MG63 (cell line): ENCODE data around the gene RAB3D. TPM values are rescaled to one million over a fixed set of nuclear protein-coding genes. Genes with fewer than 3 reads are reported as not detected.
"Not testable (repeated sequence)": the region's sequence is repeated elsewhere in the genome, so short reads cannot be mapped to it uniquely, and the experiment has no call there.

Source experiments
- DNase-seq: peaks from one replicate; pipeline ENCODE4 v3.0.0-alpha.2; 2020
- H3K27me3 ChIP-seq: fragments of 250-450 bp; sonication (Bioruptor Pico); 2 replicates; pipeline ENCODE4 v1.5.1; 2020; ENCODE audit warnings: mild to moderate bottlenecking, moderate library complexity
- H3K36me3 ChIP-seq: fragments of 250-450 bp; sonication (Bioruptor Pico); 2 replicates; pipeline ENCODE4 v1.5.1; 2020; ENCODE audit warnings: mild to moderate bottlenecking, moderate library complexity
- H3K4me3 ChIP-seq: fragments of 250-450 bp; sonication (Bioruptor Pico); 2 replicates; pipeline ENCODE4 v1.5.1; 2020; ENCODE audit warnings: mild to moderate bottlenecking, moderate library complexity
- H3K9me3 ChIP-seq: fragments of 250-450 bp; sonication (Bioruptor Pico); 2 replicates; pipeline ENCODE4 v1.5.1; 2020; ENCODE audit warnings: mild to moderate bottlenecking, moderate library complexity
- total RNA-seq: library from RNA; depleted of rRNA; stranded (reverse); fragments of >200 nt; shearing (Covaris generic); gene quantifications from 2 replicates; pipeline ENCODE4 v1.2.3, GENCODE V29; 2014; ENCODE audit warnings: low replicate concordance; rRNA removed

RAB3D gene
- 2.3 and 3.1 TPM in 2 replicates for total RNA-seq

- Histone ChIP-seq H3K4me3 (peak within 1 kb of the TSS; percentile 19), H3K36me3 (peaks cover 17% of the 10 kb centered on the region), H3K27me3 (no peaks in the 10 kb centered on the region), H3K9me3 (no peaks in the 10 kb centered on the region)
- peak; percentile 78 for DNase-seq
Observed at GRCh38 chr19:11339254-11340098, at the start of gene RAB3D. RAB3D (minus strand) TSS chr19:11339657; CDS start chr19:11337399, 2,258 bp downstream.

- no peaks in the 10 kb centered on the region for H3K36me3 ChIP-seq
- peaks cover 3% of the 10 kb centered on the region; the same call in 1 of the 2 replicates for H3K9me3 ChIP-seq
- peaks cover 8% of the 10 kb centered on the region; the same call in 1 of the 2 replicates for H3K27me3 ChIP-seq
- H3K4me3 ChIP-seq, result no peak overlapping the region
- DNase-seq, result no peak
Observed at GRCh38 chr19:11387162-11388034, 47.9 kb upstream of the RAB3D start.

DNA sequence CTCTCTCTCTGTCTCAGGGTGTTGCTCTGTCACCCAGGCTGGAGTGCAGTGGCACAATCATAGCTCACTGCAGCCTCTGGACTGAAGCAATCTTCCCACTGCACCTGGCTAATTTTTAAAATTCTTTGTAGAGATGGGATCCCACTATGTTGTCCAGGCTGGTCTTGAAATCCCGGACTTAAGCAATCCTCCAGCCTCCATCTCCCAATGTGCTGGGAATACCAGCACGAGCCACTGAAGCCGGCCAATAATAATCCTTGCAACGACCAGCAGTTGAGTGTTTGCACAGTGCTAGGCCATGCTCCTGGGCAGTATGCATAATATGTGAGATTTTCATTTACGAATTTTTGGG, 45.3 kb upstream of the RAB3D start:
- H3K9me3 ChIP-seq, result no peaks in the 10 kb centered on the region
- H3K4me3 ChIP-seq, result no peak overlapping the region
- H3K27me3 ChIP-seq, result peaks cover 9% of the 10 kb centered on the region; the same call in 1 of the 2 replicates
- no peak for DNase-seq
- no peaks in the 10 kb centered on the region for H3K36me3 ChIP-seq

DNA sequence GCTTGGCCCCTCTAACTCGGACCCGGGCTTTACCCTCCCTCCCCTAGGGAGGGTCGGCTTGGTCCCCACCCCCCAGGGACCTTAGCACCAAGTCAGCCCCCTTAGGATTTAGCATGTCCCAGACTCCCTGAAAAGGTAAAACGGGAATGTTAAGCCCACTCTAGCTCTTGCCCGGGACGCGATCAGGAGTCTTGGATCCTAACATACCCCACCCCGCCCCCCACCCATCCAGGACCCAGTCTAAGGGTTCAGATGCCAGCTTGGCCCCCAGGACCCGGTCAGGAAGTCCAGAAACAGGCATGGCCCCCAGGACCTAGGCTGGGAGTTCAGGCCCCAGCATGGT, 44.2 kb upstream of the RAB3D start:
- no peak for DNase-seq
- no peak overlapping the region for H3K4me3 ChIP-seq
- H3K9me3 ChIP-seq, result no peaks in the 10 kb centered on the region
- H3K27me3 ChIP-seq, result peaks cover 9% of the 10 kb centered on the region; the same call in 1 of the 2 replicates
- H3K36me3 ChIP-seq, result no peaks in the 10 kb centered on the region

DNA sequence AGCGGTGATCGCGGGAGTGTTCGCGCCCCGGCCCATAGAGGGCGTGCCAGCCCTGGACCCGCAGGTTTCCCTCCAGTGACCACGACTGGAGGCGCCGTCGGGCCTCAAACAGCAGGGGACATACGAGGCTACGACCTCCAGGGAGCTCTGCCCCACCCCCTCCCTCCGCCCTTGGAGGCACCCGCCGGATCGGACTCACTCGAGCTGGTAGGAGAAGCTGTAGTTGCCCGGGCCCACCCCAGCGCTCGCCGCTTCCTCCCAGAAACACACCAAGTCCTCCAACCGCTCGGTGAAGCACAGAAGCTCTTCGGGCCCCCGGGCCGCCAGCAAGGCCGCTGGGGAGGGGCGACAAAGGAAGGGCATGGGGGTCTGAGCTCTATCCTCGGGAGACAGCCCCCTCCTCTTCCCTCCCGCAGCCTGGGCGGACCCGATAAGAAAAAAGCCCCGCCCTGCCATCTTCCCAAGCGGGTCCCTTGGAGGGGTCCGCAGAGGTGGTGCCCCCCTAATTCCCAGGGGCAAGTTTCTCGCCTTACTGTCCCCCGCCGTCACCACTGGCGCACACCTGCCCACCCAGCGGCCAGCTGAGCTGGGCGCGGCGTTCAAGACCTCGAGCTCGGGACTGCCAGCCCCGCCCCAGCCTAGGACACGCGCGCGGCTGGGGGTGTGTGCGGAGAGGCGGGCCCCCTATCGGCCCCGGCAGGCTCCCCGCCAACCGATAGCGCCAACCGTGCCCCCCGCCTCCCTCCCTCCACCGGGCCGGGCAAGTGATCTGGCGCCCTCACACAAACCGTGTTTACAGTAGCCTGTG, 43.6 kb upstream of the RAB3D start:
- H3K36me3 ChIP-seq, result peaks cover 3% of the 10 kb centered on the region
- H3K27me3 ChIP-seq, result peaks cover 9% of the 10 kb centered on the region; the same call in 1 of the 2 replicates
- peak; percentile 35 for DNase-seq
- H3K9me3 ChIP-seq, result no peaks in the 10 kb centered on the region
- H3K4me3 ChIP-seq, result no peak overlapping the region

- H3K36me3 ChIP-seq, result peaks cover 5% of the 10 kb centered on the region
- peaks cover 9% of the 10 kb centered on the region; the same call in 1 of the 2 replicates for H3K27me3 ChIP-seq
- peak; percentile 98 for DNase-seq
- H3K9me3 ChIP-seq, result no peaks in the 10 kb centered on the region
- peak overlapping the region; percentile 64 for H3K4me3 ChIP-seq
Observed at GRCh38 chr19:11380653-11381537, 41.4 kb upstream of the RAB3D start.

DNA sequence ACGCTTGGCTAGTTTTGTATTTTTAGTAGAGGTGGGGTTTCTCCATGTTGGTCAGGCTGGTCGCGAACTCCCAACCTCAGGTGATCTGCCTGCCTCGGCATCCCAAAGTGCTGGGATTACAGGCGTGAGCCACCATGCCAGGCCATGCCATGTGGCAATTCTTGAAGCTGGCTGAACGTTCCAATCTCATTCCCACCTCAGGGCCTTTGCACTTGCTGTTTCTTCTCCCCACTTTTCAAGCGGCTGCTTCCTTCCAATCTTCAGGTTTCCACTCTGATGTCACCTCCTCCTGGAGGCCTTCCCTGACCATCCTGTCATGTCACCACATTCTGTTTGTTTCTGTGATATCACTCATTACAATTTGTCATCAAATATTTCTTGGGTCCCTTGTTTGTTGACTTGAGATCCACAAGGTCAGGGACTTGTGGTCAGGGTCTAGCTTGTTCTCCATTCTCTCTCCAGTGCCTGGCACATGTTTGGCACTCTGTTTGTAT, 40.4 kb upstream of the RAB3D start:
- Histone ChIP-seq H3K36me3 (peaks cover 6% of the 10 kb centered on the region), H3K9me3 (no peaks in the 10 kb centered on the region), H3K27me3 (peaks cover 9% of the 10 kb centered on the region; the same call in 1 of the 2 replicates), H3K4me3 (no peak overlapping the region)
- DNase-seq, result no peak

DNA sequence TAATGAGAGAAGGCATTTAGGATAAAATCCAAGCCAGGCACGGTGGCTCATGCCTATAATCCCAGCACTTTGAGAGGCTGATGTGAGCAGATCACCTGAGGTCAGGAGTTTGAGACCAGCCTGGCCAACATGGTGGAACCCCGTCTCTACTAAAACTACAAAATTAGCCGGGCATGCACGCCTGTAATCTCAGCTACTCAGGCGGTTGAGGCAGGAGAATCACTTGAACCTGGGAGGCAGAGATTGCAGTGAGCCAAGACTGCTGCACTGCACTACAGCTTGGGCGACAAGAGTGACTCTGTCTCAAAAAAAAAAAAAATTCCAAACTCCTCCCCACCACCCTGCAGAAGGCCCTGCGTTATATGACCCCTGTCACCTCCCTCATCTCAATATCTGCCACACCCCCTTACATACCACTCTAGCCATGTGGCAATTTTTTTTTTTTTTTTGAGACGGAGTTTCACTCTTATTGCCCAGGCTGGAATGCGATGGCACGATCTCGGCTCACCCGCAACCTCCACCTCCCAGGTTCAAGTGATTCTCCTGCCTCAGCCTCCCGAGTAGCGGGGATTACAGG, 39.9 kb upstream of the RAB3D start:
- not testable (repeated sequence) for H3K9me3 ChIP-seq, H3K27me3 ChIP-seq, DNase-seq, H3K36me3 ChIP-seq, H3K4me3 ChIP-seq

DNA sequence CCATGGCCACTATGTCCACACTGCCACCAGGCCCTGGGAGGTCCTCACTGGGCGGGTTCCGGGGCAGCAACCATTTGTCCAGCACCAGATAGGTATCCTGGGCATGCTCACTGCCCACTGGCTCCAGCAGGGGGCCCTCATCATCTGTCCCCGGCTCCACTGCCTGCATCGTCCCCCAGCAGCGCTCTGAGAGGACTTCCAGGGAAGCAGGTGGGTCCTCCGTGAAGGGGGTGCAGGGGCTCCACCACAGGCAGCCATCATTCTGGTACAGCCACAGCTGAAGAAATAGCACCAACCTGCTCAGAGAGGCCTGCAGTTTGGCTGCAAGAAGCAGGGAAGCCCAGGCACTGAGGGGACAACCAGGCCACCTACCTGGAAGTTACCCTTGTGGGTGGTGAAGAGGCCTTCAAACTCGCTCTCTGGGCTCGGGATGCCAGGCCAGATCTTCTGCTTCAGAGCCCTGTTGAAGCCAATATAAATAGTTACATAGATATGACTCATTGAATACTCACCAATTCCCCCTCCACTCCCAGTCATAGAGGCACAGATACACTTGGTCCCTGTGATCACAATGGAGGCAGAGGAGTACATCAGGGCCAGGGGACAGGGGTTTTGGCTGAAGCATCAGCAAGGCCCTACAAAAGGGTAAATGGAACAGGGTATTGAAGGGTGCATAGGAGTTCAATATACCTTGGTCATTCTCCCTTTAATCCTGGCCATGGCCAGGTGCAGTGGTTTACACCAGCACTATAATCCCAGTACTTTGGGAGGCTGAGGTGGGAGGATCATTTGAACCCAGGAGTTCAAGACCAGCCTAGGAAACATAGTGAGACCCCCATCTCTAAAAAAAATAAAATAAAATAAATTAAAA, 39.1 kb upstream of the RAB3D start:
- Histone ChIP-seq H3K4me3 (no peak overlapping the region), H3K9me3 (no peaks in the 10 kb centered on the region), H3K36me3 (peaks cover 6% of the 10 kb centered on the region), H3K27me3 (peaks cover 9% of the 10 kb centered on the region; the same call in 1 of the 2 replicates)
- DNase-seq, result peak; percentile 87

- Histone ChIP-seq H3K9me3 (no peaks in the 10 kb centered on the region), H3K27me3 (peaks cover 4% of the 10 kb centered on the region; the same call in 1 of the 2 replicates), H3K4me3 (no peak overlapping the region), H3K36me3 (peaks cover 6% of the 10 kb centered on the region)
- no peak for DNase-seq
Observed at GRCh38 chr19:11377756-11378155, 38.3 kb upstream of the RAB3D start.

DNA sequence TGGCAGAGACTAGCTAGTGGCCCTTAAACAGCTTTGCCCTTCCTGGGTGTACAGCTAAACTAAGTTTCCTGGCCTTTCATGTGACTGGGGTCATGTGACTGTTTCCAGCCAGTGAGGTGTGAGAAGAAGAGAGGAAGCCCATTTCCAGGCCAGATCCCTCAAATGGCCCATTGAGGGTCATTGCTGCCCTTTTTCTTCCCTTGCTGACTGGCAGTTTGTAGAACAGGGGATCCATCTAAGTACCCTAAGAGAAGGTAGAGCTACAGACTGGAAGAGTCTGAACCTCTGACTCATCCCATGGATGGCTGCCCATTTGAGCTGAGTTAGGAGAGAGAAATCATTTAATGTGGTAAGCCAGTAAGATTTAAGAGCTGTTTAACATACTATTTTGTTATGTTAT, 37.8 kb upstream of the RAB3D start:
- Histone ChIP-seq H3K9me3 (no peaks in the 10 kb centered on the region), H3K36me3 (peaks cover 6% of the 10 kb centered on the region), H3K27me3 (no peaks in the 10 kb centered on the region), H3K4me3 (no peak overlapping the region)
- DNase-seq, result peak; percentile 94

GRCh38 chr19:11375143-11375948, 35.9 kb upstream of the RAB3D start:
- Histone ChIP-seq H3K27me3 (no peaks in the 10 kb centered on the region), H3K4me3 (peak overlapping the region; percentile 70), H3K36me3 (peaks cover 6% of the 10 kb centered on the region), H3K9me3 (no peaks in the 10 kb centered on the region)
- DNase-seq, result no peak

DNA sequence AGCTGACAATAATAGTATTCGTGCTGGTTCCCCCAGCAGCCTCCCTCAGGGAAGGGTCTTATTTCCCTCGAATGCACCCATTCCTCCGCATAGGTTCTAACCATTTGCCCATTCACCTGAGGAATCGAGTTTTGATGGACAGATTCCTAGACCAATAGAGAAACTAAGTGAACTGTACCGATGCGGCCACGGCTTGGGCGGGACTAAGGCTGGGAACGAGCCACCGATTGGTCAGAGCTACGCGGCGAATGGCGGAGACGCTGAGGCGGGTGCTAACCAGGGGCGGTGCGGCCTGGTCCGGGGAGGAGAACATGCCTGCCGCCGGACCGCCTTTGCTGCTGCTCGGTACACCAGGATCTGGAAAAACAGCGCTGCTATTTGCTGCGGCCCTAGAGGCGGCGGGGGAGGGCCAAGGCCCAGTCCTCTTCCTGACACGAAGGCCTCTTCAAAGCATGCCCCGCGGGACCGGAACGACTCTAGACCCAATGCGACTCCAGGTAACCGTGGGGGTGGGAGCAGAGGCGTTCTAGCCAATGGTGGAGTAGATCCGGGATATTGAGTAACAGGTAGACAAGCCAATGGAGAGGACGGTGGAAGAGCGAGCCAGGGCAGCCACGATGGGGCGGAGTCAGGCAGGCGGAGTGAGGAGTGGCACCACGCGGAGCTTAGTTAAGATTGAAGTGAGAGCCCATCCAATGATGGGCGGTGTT, 35.1 kb upstream of the RAB3D start, which contains the start of gene SWSAP1:
TSS of gene SWSAP1 (plus strand) at position 234 of the 710 bp plus-strand sequence. CDS start at position 249, 15 bp downstream.
- no peaks in the 10 kb centered on the region for H3K9me3 ChIP-seq
- H3K27me3 ChIP-seq, result no peaks in the 10 kb centered on the region
- H3K36me3 ChIP-seq, result peaks cover 6% of the 10 kb centered on the region
- peak within 1 kb of the TSS; percentile 70 for H3K4me3 ChIP-seq
- DNase-seq, result peak; percentile 100
